SKM-1 (cell line): ENCODE data around the gene ANP32A.

ENCODE experiments used
- DNase-seq: peaks from one replicate; lab custom pipeline; 2025; ENCODE audit not compliant: unreplicated experiment; lab: John Stamatoyannopoulos, UW

ANP32A gene

GRCh38 chr15:68784206-68784605 lies 36.5 kb downstream of the ANP32A start:
- DNase-seq, result no peak

GRCh38 chr15:68783226-68784058 lies 37.3 kb downstream of the ANP32A start:
- no peak for DNase-seq

GRCh38 chr15:68782589-68783161 lies 38.0 kb downstream of the ANP32A start:
- no peak for DNase-seq

- no peak for DNase-seq
Observed at GRCh38 chr15:68781766-68782588, 38.7 kb downstream of the ANP32A start.

GRCh38 chr15:68781217-68781616 lies 39.5 kb downstream of the ANP32A start:
- DNase-seq, result no peak

- no peak for DNase-seq
Observed at GRCh38 chr15:68778876-68779275, 41.8 kb downstream of the ANP32A start.

DNA sequence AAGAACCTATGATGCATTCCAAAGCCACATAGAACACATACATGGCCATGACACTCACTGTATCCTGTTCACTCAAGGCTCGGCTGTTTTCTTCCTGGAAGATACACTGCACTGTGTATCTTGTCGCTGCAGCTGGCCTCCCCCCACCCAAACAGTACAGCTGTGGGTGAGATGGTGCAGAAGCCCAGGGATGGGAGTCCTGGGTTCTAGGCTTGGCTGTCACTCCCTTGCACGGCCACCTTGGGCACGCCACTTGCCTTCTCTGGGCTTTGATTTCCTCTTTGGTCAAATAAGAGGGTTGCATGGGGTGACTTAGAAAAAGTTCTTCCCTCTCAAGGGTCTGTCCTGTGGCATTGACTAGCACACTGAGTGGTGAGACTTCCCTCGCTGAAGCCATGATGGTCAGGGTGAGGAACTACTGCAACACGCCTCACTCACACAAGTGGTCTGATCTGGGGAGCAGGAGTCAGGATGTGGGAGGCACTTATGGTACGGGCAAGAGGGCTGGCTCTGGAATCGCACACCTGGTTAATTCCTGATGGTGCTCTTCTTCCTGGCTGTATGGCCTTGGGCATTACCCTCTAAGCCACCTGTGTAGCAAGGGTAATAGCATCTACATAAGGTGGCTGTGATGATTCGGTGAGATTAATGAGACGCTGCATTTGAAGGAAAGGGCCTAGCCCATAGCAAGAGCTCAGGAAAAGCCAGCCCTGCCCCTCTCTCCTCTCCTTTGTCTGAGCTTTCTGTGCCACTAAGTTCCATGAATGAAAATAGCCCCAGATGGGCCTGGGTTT lies 44.0 kb downstream of the ANP32A start:
- no peak for DNase-seq

GRCh38 chr15:68775671-68776476 lies 44.8 kb downstream of the ANP32A start:
- no peak for DNase-seq

GRCh38 chr15:68775236-68775577 lies 45.5 kb downstream of the ANP32A start:
- no peak for DNase-seq

GRCh38 chr15:68774521-68775235 lies 46.0 kb downstream of the ANP32A start:
- no peak for DNase-seq

DNA sequence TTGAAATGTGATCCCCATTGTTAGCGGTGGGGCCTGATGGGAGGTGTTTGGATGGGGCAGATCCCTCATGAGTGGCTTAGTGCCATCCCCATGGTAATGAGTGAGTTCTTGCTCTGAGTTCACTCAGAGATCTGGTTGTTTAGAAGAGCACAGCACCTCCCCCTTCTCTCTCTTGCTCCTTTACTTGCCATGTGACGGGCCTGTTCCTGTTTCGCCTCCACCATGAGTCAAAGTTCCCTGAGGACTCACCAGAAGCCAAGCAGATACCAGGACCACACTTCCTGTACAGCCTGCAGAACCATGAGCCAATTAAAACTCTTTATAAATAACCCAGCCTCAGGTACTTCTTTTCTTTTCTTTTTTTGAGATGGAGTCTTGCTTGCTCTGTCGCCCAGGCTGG lies 46.6 kb downstream of the ANP32A start:
- DNase-seq, result no peak

DNA sequence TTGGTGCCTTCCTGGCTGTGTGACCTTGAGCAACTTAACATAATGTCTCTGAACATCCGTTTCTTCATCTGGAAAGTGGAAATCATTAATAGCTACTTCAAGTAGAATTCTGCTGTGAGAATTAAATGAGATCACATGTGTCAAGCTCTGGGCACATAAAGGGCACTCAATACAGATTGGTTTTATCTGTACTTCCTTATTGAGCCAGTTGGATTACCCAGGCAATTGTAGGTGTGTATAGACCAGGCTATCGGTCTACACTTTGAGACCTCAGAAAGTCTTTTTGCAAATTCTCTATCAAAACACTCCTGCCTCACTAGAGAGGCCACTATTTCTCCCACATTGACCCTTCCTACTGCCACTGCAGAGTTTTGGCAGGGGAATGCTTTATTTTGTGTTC lies 47.7 kb downstream of the ANP32A start:
- no peak for DNase-seq

- DNase-seq, result no peak
Observed at GRCh38 chr15:68770216-68770615, 50.5 kb downstream of the ANP32A start.

- no peak for DNase-seq
Observed at GRCh38 chr15:68769702-68770101, 51.0 kb downstream of the ANP32A start.

DNA sequence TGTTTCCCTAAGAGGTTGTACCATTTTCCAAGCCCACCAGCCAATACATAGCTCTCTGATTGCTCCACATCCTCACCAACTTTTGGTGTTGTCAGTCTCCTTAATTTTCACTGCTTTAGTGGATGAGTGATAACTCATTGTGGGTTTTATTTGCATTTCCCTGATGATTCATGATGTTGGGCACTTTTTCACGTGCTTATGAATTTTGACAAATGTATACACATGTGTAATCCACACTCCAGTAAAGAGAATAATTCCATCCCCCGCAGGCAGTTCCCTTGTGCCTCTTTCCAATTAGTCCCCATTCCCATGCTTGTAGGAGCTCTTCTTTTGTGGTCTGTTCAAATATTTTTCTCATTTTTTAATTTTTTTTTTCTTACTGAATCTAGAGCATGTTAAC lies 52.4 kb downstream of the ANP32A start:
- DNase-seq, result no peak

- DNase-seq, result no peak
Observed at GRCh38 chr15:68767833-68768232, 52.9 kb downstream of the ANP32A start.

GRCh38 chr15:68765602-68766368 lies 54.9 kb downstream of the ANP32A start:
- DNase-seq, result no peak

DNA sequence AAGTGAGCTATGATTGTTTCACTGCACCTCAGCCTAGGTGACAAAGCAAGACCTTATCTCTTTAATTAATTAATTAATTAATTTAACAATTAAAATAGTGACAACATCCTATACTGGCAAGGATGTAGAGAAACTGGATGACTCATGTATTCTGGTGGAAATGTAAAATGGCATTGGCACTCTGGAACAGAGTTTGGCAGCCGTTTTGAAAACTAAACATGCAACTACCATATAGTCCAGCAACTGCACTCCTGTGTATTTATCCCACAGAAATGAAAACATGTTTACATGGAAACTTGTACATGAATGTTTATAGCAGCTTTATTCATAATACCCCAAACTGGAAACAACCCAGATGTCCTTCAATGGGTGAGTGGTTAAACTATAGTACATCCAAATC lies 56.6 kb downstream of the ANP32A start:
- no peak for DNase-seq

GRCh38 chr15:68763063-68763462 lies 57.6 kb downstream of the ANP32A start:
- no peak for DNase-seq
